Measurements from ENCODE around the gene NPHS2. TPM values are rescaled to one million over a fixed set of nuclear protein-coding genes. Genes with fewer than 3 reads are reported as not detected.

Gene NPHS2
- polyA plus RNA-seq, 1 donor from 2014 or later = not detected

DNA sequence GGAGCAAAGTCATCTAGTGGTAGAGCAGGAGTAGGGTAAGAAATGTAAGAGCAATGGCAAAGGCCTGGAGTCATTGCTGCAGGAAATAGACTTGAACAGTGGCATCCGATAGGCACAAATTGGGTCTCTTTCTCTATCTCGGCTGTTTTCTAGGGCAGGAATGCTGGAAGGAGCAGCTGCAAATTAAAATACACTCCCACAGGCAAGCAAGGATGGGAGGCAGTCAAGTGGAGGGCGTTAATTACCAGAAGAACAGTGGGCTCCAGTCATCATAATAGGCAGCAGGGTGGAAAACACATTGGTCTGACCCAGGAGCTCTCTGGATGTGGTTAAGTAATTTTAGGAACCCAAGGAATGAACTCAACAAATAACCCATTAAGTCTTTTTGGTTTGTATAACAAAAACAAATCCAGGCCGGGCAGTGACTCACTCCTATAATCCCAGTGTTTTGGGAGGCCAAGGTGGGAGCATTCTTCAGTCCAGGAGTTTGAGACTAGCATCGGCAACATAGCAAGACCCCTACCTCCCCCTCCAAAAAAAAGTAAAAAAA lies 8.1 kb upstream of the NPHS2 start:
- Histone ChIP-seq H2AFZ (ENCODE audit: low read depth, low read length) (no peak overlapping the region), H4K20me1 (ENCODE audit: insufficient read depth) (no peaks in the 10 kb centered on the region), H3K27me3 (ENCODE audit: insufficient read depth, low read depth, low read length) (no peaks in the 10 kb centered on the region), H3F3A (ENCODE audit: insufficient read depth, low read length, poor library complexity, severe bottlenecking) (no peaks in the 10 kb centered on the region), H3K27ac (ENCODE audit: low read length) (no peak overlapping the region), H3K36me3 (ENCODE audit: insufficient read depth, low read length) (no peaks in the 10 kb centered on the region), H3K4me2 (ENCODE audit: low read length) (no peak overlapping the region), H3K9ac (ENCODE audit: low read length) (no peak overlapping the region), H3K4me3 (ENCODE audit: low read length) (no peak overlapping the region), H3K9me2 (ENCODE audit: insufficient read depth, low read length) (no peaks in the 10 kb centered on the region), H3K79me2 (replicated peaks; ENCODE audit: insufficient read depth, low read length) (no peaks in the 10 kb centered on the region), H3K9me3 (ENCODE audit: low read length) (no peaks in the 10 kb centered on the region)
- no peak for TF ChIP-seq POLR2AphosphoS5 (IDR thresholded peaks at IDR 0.05)
- TF ChIP-seq EP300 (conservative IDR thresholded peaks at IDR 0.05; ENCODE audit: poor library complexity, severe bottlenecking) = no peak
- TF ChIP-seq, protein P1, sequence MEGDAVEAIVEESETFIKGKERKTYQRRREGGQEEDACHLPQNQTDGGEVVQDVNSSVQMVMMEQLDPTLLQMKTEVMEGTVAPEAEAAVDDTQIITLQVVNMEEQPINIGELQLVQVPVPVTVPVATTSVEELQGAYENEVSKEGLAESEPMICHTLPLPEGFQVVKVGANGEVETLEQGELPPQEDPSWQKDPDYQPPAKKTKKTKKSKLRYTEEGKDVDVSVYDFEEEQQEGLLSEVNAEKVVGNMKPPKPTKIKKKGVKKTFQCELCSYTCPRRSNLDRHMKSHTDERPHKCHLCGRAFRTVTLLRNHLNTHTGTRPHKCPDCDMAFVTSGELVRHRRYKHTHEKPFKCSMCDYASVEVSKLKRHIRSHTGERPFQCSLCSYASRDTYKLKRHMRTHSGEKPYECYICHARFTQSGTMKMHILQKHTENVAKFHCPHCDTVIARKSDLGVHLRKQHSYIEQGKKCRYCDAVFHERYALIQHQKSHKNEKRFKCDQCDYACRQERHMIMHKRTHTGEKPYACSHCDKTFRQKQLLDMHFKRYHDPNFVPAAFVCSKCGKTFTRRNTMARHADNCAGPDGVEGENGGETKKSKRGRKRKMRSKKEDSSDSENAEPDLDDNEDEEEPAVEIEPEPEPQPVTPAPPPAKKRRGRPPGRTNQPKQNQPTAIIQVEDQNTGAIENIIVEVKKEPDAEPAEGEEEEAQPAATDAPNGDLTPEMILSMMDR (IDR thresholded peaks at IDR 0.05; ENCODE audit: poor library complexity, severe bottlenecking) = no peak
- TF ChIP-seq, protein P2, sequence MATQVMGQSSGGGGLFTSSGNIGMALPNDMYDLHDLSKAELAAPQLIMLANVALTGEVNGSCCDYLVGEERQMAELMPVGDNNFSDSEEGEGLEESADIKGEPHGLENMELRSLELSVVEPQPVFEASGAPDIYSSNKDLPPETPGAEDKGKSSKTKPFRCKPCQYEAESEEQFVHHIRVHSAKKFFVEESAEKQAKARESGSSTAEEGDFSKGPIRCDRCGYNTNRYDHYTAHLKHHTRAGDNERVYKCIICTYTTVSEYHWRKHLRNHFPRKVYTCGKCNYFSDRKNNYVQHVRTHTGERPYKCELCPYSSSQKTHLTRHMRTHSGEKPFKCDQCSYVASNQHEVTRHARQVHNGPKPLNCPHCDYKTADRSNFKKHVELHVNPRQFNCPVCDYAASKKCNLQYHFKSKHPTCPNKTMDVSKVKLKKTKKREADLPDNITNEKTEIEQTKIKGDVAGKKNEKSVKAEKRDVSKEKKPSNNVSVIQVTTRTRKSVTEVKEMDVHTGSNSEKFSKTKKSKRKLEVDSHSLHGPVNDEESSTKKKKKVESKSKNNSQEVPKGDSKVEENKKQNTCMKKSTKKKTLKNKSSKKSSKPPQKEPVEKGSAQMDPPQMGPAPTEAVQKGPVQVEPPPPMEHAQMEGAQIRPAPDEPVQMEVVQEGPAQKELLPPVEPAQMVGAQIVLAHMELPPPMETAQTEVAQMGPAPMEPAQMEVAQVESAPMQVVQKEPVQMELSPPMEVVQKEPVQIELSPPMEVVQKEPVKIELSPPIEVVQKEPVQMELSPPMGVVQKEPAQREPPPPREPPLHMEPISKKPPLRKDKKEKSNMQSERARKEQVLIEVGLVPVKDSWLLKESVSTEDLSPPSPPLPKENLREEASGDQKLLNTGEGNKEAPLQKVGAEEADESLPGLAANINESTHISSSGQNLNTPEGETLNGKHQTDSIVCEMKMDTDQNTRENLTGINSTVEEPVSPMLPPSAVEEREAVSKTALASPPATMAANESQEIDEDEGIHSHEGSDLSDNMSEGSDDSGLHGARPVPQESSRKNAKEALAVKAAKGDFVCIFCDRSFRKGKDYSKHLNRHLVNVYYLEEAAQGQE (IDR thresholded peaks at IDR 0.05; ENCODE audit: borderline replicate concordance) = no peak
- TF ChIP-seq RAD21 (conservative IDR thresholded peaks at IDR 0.05) = no peak
- no peak for TF ChIP-seq TAF1 (IDR thresholded peaks at IDR 0.05; ENCODE audit: low read depth)

DNA sequence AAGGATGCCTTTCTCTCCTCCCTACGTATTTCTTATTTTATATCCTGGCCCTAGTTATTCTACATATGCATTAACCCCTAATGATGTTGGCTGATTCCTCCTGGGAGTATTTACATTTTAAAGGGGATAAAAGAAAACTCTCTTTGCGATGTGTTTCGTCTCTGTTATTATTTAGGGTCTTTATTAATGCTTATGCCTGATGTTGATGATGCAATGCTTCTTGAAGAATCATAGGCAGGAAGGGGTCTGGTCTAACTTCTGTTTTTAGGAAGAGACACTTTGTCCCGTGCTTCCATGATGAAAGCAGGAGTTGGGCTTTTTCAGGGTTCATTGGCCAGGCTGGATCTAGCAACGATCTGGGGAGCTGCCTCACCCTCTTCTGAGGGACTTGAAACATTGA lies 761 bp upstream of the NPHS2 start:
- no peak overlapping the region for H3K27ac ChIP-seq (ENCODE audit: low read length)
- H3F3A ChIP-seq (ENCODE audit: insufficient read depth, low read length, poor library complexity, severe bottlenecking) = no peaks in the 10 kb centered on the region
- peaks cover 48% of the 10 kb centered on the region for H3K27me3 ChIP-seq (ENCODE audit: insufficient read depth, low read depth, low read length)
- no peaks in the 10 kb centered on the region for H3K9me2 ChIP-seq (ENCODE audit: insufficient read depth, low read length)
- no peak overlapping the region for H2AFZ ChIP-seq (ENCODE audit: low read depth, low read length)
- no peak overlapping the region for H3K4me3 ChIP-seq (ENCODE audit: low read length)
- no peaks in the 10 kb centered on the region for H3K79me2 ChIP-seq (replicated peaks; ENCODE audit: insufficient read depth, low read length)
- no peak overlapping the region for H3K4me2 ChIP-seq (ENCODE audit: low read length)
- no peak overlapping the region for H3K9ac ChIP-seq (ENCODE audit: low read length)
- TF ChIP-seq SMC3 (conservative IDR thresholded peaks at IDR 0.05; ENCODE audit: poor library complexity) (no peak), POLR2AphosphoS5 (IDR thresholded peaks at IDR 0.05) (no peak)
- TF ChIP-seq, protein P2 (IDR thresholded peaks at IDR 0.05; ENCODE audit: borderline replicate concordance) = no peak
- no peaks in the 10 kb centered on the region for H3K9me3 ChIP-seq (ENCODE audit: low read length)
- H3K36me3 ChIP-seq (ENCODE audit: insufficient read depth, low read length) = no peaks in the 10 kb centered on the region
- H4K20me1 ChIP-seq (ENCODE audit: insufficient read depth) = no peaks in the 10 kb centered on the region

Data from neural cell (in vitro differentiated cells).